Sigmoid colon (tissue), 4 donors: ENCODE measurements around the gene ZNF776.

Experiments
- CTCF ChIP-seq, 4 experiments: fragments of 450-650 bp in 3 of 4; fragments of 200-600 bp in 1 of 4; IDR thresholded peaks; one replicate each; pipeline ENCODE4 v1.5.1; 2016 to 2019; ENCODE audit warnings: antibody characterized with exemption in 4 of 4, mild to moderate bottlenecking in 3 of 4, moderate library complexity in 2 of 4
- EP300 ChIP-seq, 4 donors: sonication (generic); formaldehyde crosslinking; IDR thresholded peaks; one replicate each; pipeline ENCODE4 v1.6.1; 2017; ENCODE audit warnings: antibody characterized with exemption in 4 of 4
- POLR2A ChIP-seq, 2 donors: fragments of 450-650 bp; IDR thresholded peaks; one replicate each; pipeline ENCODE4 v1.6.1; 2016; ENCODE audit warnings: antibody characterized with exemption in 2 of 2, mild to moderate bottlenecking in 2 of 2, moderate library complexity in 2 of 2
- POLR2AphosphoS5 ChIP-seq, 4 donors: sonication (generic); formaldehyde crosslinking; IDR thresholded peaks; one replicate each; pipeline ENCODE4 v1.6.1; 2017; ENCODE audit warnings: antibody characterized with exemption in 4 of 4

GRCh38 chr19:57709616-57710015 lies 37.0 kb upstream of the ZNF776 start:
- TF ChIP-seq CTCF (IDR thresholded peaks at IDR 0.05) (no peak), POLR2A (IDR thresholded peaks at IDR 0.05) (no peak), POLR2AphosphoS5 (IDR thresholded peaks at IDR 0.05) (no peak), EP300 (IDR thresholded peaks at IDR 0.05) (no peak)
